GM18498 (cell line): ENCODE data around the gene PTPN21.

Experiments used
- ATAC-seq: cut with Tn5 transposase; IDR thresholded peaks from one replicate; pipeline ENCODE4 v1.9.1; 2021; ENCODE audit warnings: mild to moderate bottlenecking, moderate library complexity; ENCODE audit not compliant: unreplicated experiment

The PTPN21 gene

GRCh38 chr14:88507208-88507607 is 47.6 kb downstream of the PTPN21 start:
- no peak for ATAC-seq

GRCh38 chr14:88505621-88506020 is 49.2 kb downstream of the PTPN21 start:
- no peak for ATAC-seq

DNA sequence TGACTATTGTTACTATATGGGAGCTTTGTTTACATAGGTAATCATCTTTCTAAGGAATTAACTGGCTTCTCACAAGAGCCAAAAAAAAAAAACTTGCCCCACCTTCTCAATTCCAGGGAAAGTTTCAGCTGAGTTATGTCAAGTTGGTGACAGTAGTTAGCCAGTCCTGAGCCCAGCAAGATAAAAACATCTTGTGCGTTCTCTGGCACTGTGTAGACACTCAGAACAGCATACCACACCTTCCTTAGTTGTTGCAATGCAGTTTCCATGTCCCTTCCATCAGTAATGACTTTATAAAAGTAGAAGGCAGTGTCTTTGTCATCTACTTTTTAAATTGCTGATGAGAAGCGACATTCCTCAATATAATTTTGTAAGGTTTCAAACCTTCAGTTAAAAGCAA is 50.2 kb downstream of the PTPN21 start:
- ATAC-seq, result no peak

GRCh38 chr14:88503754-88504406 is 50.9 kb downstream of the PTPN21 start:
- no peak for ATAC-seq

GRCh38 chr14:88502740-88503139 is 52.1 kb downstream of the PTPN21 start:
- ATAC-seq, result no peak

DNA sequence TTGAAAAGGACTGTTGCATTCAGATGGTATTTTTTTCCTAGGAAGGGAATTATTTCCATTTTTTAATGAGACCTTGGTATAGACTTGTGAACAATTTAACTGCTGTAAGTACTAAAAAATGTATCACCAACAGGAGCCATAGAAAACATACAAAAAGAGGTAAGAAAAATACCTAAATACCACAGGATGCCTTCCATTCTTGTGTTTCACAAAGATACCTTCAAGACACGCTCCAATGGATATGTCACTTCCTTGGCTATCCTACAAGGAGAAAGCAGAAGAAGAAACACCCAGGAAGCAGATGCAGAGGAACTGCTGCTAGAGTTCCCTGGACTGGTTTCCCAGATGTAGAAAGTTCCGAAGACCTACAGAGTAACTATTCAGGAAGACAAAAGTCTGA is 54.2 kb downstream of the PTPN21 start:
- ATAC-seq, result no peak

- no peak for ATAC-seq
These were observed 55.6 kb downstream of the PTPN21 start for GRCh38 chr14:88499225-88499624.

DNA sequence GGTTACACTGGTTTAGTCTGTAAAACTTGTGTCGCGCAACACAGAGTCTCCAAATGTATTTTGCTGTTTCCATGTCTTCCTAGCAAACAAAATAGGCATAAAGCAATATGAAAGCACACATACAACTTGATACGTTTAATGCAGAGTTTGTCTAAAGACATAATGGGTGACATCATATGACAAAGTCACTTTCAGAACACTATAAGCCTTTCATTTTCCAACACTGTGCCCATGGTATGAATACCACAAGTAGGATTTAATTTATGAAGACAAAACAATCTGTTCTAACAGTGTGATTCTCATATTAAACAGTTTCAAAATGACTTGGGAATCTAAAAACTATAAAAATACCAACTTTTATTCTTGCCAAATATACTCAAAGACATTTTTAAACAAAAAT is 58.4 kb downstream of the PTPN21 start:
- no peak for ATAC-seq

GRCh38 chr14:88493392-88494185 is 61.2 kb downstream of the PTPN21 start:
- ATAC-seq, result no peak

DNA sequence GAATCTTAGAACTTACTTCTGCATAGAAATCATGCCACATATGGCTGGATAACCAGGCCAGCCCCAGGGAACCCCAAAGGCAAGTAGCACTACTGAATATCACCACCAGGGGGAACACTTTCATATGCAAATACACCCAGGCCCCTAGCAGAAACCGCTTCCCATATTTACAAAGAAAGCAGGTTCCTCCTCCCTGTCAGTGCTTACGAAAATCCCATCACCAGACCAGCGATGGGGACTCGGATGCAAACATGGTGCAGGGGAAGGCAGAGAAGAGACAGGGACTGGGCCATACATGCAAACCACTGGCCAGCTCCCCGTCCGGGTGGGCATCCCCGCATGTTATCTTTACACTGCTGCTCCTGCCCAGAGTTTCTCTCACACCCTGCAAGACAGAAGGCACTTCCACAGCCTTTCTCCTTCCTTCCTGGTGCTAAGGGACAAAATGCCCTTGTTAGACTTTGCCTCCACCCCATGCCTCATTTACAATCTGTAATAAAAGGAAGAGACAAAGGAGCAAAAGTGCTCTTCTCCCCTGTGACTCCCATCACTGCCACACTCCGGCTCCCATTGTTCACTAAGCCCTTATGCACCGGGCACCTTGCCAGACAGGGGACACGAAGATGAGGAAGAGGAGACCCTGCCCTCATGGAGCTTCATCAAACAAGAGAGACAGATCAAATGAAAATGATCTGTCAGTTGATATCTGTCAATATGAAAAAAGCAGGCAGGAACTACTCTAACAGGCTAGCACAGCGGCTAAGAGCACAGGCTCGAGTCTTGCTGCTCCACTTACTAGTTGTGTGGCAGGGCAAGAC is 62.3 kb downstream of the PTPN21 start:
- ATAC-seq, result peak; percentile 95

DNA sequence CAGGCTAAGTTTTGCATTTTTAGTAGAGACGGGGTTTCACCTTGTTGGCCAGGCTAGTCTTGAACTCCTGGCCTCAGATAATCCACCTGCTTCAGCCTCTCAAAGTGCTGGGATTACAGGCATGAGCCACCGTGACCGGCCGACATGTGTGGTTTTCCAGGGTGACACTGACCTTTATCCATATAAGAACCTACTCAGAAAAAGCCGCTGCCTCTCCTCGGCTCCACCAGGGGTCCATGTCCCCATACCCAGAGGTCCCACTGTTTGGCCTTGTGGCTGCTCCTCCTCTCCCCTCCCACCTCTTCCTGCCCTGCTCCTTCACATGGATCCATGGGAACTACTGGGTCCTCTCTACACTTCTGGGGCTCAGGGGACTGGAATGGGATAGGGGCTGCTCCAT is 64.6 kb downstream of the PTPN21 start:
- ATAC-seq, result no peak

DNA sequence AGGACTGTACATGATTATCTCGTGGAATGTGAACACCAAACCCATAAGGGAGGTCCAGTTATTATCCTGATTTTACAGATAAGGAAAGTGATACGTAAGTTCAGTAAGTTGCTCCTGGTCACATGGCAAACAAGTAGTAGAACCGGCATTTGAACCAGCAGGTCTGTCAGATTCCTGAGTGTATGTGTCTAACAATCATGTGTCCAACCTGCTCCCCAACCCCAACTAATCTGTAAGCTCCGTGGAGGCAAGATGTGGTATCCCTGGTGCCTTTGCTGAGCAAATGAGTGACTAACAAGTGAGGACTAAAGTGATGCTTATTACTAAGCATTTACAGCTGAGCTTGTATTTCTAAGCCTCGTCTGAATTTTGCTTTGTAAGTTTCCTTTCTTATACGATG is 65.9 kb downstream of the PTPN21 start:
- no peak for ATAC-seq

- no peak for ATAC-seq
These were observed 66.7 kb downstream of the PTPN21 start for GRCh38 chr14:88488081-88488480.

GRCh38 chr14:88482524-88482923 is 72.3 kb downstream of the PTPN21 start:
- ATAC-seq, result no peak

DNA sequence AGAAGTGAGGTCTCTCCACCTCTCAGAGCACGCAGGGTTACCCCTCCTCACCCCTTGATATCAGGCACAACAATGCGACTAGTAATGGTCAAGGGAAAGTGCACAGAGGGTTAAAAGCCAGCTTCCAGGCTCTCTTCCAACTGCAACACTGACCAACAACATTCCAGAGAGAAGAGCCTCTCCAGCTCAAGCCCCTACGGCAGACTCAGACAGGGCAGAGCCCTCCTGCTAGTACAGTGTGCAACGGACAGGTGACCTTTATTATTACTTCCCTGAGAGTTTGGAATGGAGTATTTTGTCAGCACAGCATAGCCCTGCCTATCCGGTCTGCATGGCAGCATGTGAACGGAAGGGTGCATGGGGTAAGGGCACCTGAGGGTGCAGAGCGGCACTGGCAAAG is 73.0 kb downstream of the PTPN21 start:
- ATAC-seq, result no peak

- ATAC-seq, result no peak
These were observed 73.7 kb downstream of the PTPN21 start for GRCh38 chr14:88481059-88481458.

- ATAC-seq, result no peak
These were observed 75.2 kb downstream of the PTPN21 start for GRCh38 chr14:88479574-88479987.

- ATAC-seq, result no peak
These were observed 75.9 kb downstream of the PTPN21 start for GRCh38 chr14:88478931-88479330.

DNA sequence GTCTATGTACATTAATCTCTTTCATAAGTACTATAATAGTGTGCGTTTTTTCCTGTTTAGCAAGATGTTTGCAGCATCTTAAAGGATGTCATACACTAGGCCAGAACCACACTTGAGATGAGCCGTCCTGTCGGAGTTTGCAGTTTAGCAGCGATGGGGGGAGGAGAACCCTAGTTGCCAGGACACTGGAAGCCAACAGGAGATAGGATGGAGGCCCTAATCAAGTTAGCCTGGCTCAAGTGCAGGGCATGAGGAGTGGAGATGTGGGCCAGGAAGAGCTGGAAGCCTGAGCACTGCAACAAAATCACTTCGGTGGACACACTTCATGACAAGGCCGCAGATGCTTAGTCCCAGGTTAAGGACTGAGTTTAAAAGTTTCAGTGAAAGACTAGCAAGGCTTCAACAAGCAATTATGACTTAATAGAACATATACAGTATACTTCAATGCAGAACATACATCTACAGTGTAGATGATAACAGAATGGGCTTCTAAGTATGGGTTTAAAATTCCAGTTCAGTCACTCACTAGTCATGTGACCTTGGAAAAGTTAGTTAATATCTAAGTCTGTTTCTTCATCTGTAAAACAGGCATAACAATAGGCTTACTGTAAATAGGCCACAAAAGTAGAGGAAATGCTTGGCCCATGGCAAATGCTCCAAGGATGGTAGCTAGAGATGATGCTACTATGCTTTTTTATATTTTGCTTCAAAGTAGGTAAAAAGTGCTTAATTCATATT is 77.1 kb downstream of the PTPN21 start:
- no peak for ATAC-seq

GRCh38 chr14:88476825-88477224 is 78.0 kb downstream of the PTPN21 start:
- ATAC-seq, result no peak

- ATAC-seq, result no peak
These were observed 78.5 kb downstream of the PTPN21 start for GRCh38 chr14:88476214-88476774.
